ENCODE data around the gene MYRIP.

Gene MYRIP

GRCh38 chr3:40200692-40201316 lies 391.4 kb downstream of the MYRIP start:
- TF ChIP-seq CTCF (IDR thresholded peaks at IDR 0.05; ENCODE audit: low read depth, low read length, missing control alignments): no peak
- no peak for DNase-seq (ENCODE audit: extremely low read depth, low read depth)
- no peak overlapping the region for H3K4me3 ChIP-seq (replicated peaks; ENCODE audit: low read depth, low read length)

GRCh38 chr3:40201770-40202169 lies 392.4 kb downstream of the MYRIP start:
- H3K4me3 ChIP-seq (replicated peaks; ENCODE audit: low read depth, low read length): no peak overlapping the region
- TF ChIP-seq CTCF (IDR thresholded peaks at IDR 0.05; ENCODE audit: low read depth, low read length, missing control alignments): no peak
- DNase-seq (ENCODE audit: extremely low read depth, low read depth): no peak

- TF ChIP-seq CTCF (IDR thresholded peaks at IDR 0.05; ENCODE audit: low read depth, low read length, missing control alignments): no peak
Observed at GRCh38 chr3:40206522-40206921, 397.1 kb downstream of the MYRIP start.

GRCh38 chr3:40207796-40208195 lies 398.4 kb downstream of the MYRIP start:
- no peak overlapping the region for H3K4me3 ChIP-seq (replicated peaks; ENCODE audit: low read depth, low read length)
- no peak for DNase-seq (ENCODE audit: extremely low read depth, low read depth)
- TF ChIP-seq CTCF (IDR thresholded peaks at IDR 0.05; ENCODE audit: low read depth, low read length, missing control alignments): no peak

More at GRCh38 chr3:40206522-40206921, 397.1 kb downstream of the MYRIP start:
- DNase-seq (ENCODE audit: extremely low read depth, low read depth): no peak
- H3K4me3 ChIP-seq (replicated peaks; ENCODE audit: low read depth, low read length): no peak overlapping the region

GRCh38 chr3:40208251-40208650 lies 398.8 kb downstream of the MYRIP start:
- DNase-seq (ENCODE audit: extremely low read depth, low read depth): no peak
- TF ChIP-seq CTCF (IDR thresholded peaks at IDR 0.05; ENCODE audit: low read depth, low read length, missing control alignments): no peak
- H3K4me3 ChIP-seq (replicated peaks; ENCODE audit: low read depth, low read length): no peak overlapping the region

GRCh38 chr3:40211579-40211978 lies 402.2 kb downstream of the MYRIP start:
- TF ChIP-seq CTCF (IDR thresholded peaks at IDR 0.05; ENCODE audit: low read depth, low read length, missing control alignments): no peak
- no peak overlapping the region for H3K4me3 ChIP-seq (replicated peaks; ENCODE audit: low read depth, low read length)
- no peak for DNase-seq (ENCODE audit: extremely low read depth, low read depth)

GRCh38 chr3:40213556-40213955 lies 404.1 kb downstream of the MYRIP start:
- DNase-seq (ENCODE audit: extremely low read depth, low read depth): no peak
- no peak for TF ChIP-seq CTCF (IDR thresholded peaks at IDR 0.05; ENCODE audit: low read depth, low read length, missing control alignments)
- no peak overlapping the region for H3K4me3 ChIP-seq (replicated peaks; ENCODE audit: low read depth, low read length)
